DND-41 (cell line): Measurements from ENCODE around the gene DDN.
A peak's percentile ranks its signal among the peaks of the same experiment; 100 is the strongest.

Experiments
- ATAC-seq: fragments of 200-7000 bp; cut with Tn5 transposase; 3 replicates; pipeline ENCODE4 v1.9.1; 2021; ENCODE audit warnings: low read depth; ENCODE audit not compliant: insufficient read depth
- DNase-seq: peaks from one replicate; pipeline ENCODE4 v3.0.0-alpha.2; 2020
- H2AFZ ChIP-seq: 2 replicates; pipeline ENCODE4 v1.6.0; 2012; ENCODE audit warnings: low read depth, low read length
- H3K27ac ChIP-seq: 2 replicates; pipeline ENCODE4 v1.5.1; 2012; ENCODE audit warnings: low read length, inconsistent platforms
- H3K27me3 ChIP-seq: fragments of 200-600 bp; sonication (generic); 2 replicates; pipeline ENCODE4 v1.6.0; 2012; ENCODE audit warnings: low read length, mild to moderate bottlenecking, inconsistent platforms; ENCODE audit not compliant: insufficient read depth, poor library complexity
- H3K36me3 ChIP-seq: 2 replicates; pipeline ENCODE4 v1.5.1; 2012; ENCODE audit warnings: low read length, inconsistent platforms; ENCODE audit not compliant: insufficient read depth
- H3K4me1 ChIP-seq: 2 replicates; pipeline ENCODE4 v1.5.1; 2012; ENCODE audit warnings: mild to moderate bottlenecking, low read length; ENCODE audit not compliant: insufficient read depth
- H3K4me2 ChIP-seq: 2 replicates; pipeline ENCODE4 v1.6.0; 2012; ENCODE audit warnings: mild to moderate bottlenecking, moderate library complexity, low read length, inconsistent platforms; ENCODE audit not compliant: insufficient read depth
- H3K4me3 ChIP-seq, 2 experiments: fragments of 200-600 bp in 1 of 2; shearing (Covaris generic) in 1 of 2; 2 replicates each; pipeline ENCODE4 v1.5.1; 2012 to 2016; ENCODE audit warnings: inconsistent platforms in 2 of 2, low read length in 2 of 2, mild to moderate bottlenecking in 2 of 2, low read depth in 1 of 2, moderate library complexity in 1 of 2
- H3K79me2 ChIP-seq: 2 replicates; pipeline ENCODE4 v1.6.0; 2012; ENCODE audit warnings: low read length, inconsistent platforms; ENCODE audit not compliant: insufficient read depth
- H3K9ac ChIP-seq: 2 replicates; pipeline ENCODE4 v1.6.0; 2012; ENCODE audit warnings: low read depth, mild to moderate bottlenecking, inconsistent platforms, low read length, moderate library complexity
- H3K9me3 ChIP-seq: 2 replicates; pipeline ENCODE4 v1.5.1; 2012; ENCODE audit warnings: low read length, moderate library complexity, mild to moderate bottlenecking, inconsistent platforms; ENCODE audit not compliant: insufficient read depth, severe bottlenecking
- H4K20me1 ChIP-seq: 2 replicates; pipeline ENCODE4 v1.6.0; 2012; ENCODE audit warnings: low read length; ENCODE audit not compliant: insufficient read depth
- EZH2 ChIP-seq: IDR thresholded peaks from 3 replicates; pipeline ENCODE4 v1.6.1; 2012; ENCODE audit warnings: borderline replicate concordance, low read depth, mild to moderate bottlenecking, moderate library complexity, low read length, inconsistent platforms; ENCODE audit not compliant: severe bottlenecking
- TF ChIP-seq, protein P1 (sequence below): IDR thresholded peaks from 2 replicates; pipeline ENCODE4 v1.5.1; 2012; ENCODE audit warnings: borderline replicate concordance, low read length, moderate library complexity, mild to moderate bottlenecking; ENCODE audit not compliant: poor library complexity, severe bottlenecking; ENCODE audit errors: extremely low read depth

DDN gene

DNA sequence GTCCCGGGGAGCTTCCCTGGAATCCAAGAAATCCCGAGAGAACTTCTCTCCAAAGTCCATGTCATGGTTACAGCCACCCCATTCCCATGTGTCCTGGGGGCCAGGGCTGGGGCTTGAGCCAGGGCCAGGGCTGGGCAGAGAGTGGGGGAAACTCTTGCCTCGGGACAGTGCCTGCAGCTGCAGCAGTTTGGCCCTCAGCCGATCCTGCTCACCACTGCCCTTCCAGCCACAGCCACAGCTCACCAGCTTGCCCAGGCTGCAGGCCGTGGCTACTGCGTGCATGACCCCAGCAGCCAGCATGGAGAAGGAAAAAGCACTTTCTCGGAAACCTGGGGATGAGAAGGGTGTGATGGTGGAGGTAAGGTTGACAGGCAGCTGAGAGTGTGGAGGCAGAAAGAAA is 31.2 kb downstream of the DDN start:
- peaks cover 44% of the 10 kb centered on the region for H3K27me3 ChIP-seq
- H4K20me1 ChIP-seq, result peaks cover 11% of the 10 kb centered on the region
- no peak for DNase-seq
- TF ChIP-seq, protein P1, sequence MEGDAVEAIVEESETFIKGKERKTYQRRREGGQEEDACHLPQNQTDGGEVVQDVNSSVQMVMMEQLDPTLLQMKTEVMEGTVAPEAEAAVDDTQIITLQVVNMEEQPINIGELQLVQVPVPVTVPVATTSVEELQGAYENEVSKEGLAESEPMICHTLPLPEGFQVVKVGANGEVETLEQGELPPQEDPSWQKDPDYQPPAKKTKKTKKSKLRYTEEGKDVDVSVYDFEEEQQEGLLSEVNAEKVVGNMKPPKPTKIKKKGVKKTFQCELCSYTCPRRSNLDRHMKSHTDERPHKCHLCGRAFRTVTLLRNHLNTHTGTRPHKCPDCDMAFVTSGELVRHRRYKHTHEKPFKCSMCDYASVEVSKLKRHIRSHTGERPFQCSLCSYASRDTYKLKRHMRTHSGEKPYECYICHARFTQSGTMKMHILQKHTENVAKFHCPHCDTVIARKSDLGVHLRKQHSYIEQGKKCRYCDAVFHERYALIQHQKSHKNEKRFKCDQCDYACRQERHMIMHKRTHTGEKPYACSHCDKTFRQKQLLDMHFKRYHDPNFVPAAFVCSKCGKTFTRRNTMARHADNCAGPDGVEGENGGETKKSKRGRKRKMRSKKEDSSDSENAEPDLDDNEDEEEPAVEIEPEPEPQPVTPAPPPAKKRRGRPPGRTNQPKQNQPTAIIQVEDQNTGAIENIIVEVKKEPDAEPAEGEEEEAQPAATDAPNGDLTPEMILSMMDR, result no peak
- no peak for TF ChIP-seq EZH2
- no peaks in the 10 kb centered on the region for H3K36me3 ChIP-seq
- H3K27ac ChIP-seq, result no peak overlapping the region
- peaks cover 17% of the 10 kb centered on the region for H3K4me1 ChIP-seq
- H3K9ac ChIP-seq, result no peak overlapping the region
- no peak for ATAC-seq
- H2AFZ ChIP-seq, result no peak overlapping the region
- H3K4me2 ChIP-seq, result no peak overlapping the region
- no peaks in the 10 kb centered on the region for H3K9me3 ChIP-seq
- no peak overlapping the region for H3K4me3 ChIP-seq
- H3K79me2 ChIP-seq, result no peaks in the 10 kb centered on the region

- H2AFZ ChIP-seq, result no peak overlapping the region
- no peak overlapping the region for H3K4me2 ChIP-seq
- H3K27me3 ChIP-seq, result peaks cover 27% of the 10 kb centered on the region
- H3K36me3 ChIP-seq, result no peaks in the 10 kb centered on the region
- H3K4me1 ChIP-seq, result peaks cover 8% of the 10 kb centered on the region
- TF ChIP-seq EZH2, result no peak
- TF ChIP-seq, protein P1, result no peak
- no peaks in the 10 kb centered on the region for H3K9me3 ChIP-seq
- H3K79me2 ChIP-seq, result no peaks in the 10 kb centered on the region
- no peak for ATAC-seq
- no peak overlapping the region for H3K4me3 ChIP-seq
- DNase-seq, result no peak
- no peak overlapping the region for H3K27ac ChIP-seq
- peaks cover 5% of the 10 kb centered on the region for H4K20me1 ChIP-seq
- no peak overlapping the region for H3K9ac ChIP-seq
These were observed 32.8 kb downstream of the DDN start for GRCh38 chr12:48966177-48966895.

GRCh38 chr12:48965298-48965838 is 33.8 kb downstream of the DDN start:
- Histone ChIP-seq H3K27me3 (peaks cover 18% of the 10 kb centered on the region), H3K4me1 (no peaks in the 10 kb centered on the region), H3K9ac (no peak overlapping the region), H4K20me1 (no peaks in the 10 kb centered on the region; the same call in none of the 2 replicates), H3K79me2 (no peaks in the 10 kb centered on the region), H3K9me3 (no peaks in the 10 kb centered on the region), H3K4me3 (no peak overlapping the region), H2AFZ (no peak overlapping the region), H3K4me2 (no peak overlapping the region), H3K36me3 (no peaks in the 10 kb centered on the region), H3K27ac (no peak overlapping the region)
- no peak for ATAC-seq
- TF ChIP-seq EZH2, result no peak
- TF ChIP-seq, protein P1, result peak; percentile 6
- no peak for DNase-seq
